SIG-M5 treated with dmso at 0.1 percent for 504 hours (cell line): ENCODE results near the gene NGB.
"Not testable (repeated sequence)": the region's sequence is repeated elsewhere in the genome, so short reads cannot be mapped to it uniquely, and the experiment has no call there.

ENCODE experiments used
- DNase-seq: peaks from one replicate; lab custom pipeline; 2025; ENCODE audit not compliant: unreplicated experiment; lab: John Stamatoyannopoulos, UW

NGB gene

DNA sequence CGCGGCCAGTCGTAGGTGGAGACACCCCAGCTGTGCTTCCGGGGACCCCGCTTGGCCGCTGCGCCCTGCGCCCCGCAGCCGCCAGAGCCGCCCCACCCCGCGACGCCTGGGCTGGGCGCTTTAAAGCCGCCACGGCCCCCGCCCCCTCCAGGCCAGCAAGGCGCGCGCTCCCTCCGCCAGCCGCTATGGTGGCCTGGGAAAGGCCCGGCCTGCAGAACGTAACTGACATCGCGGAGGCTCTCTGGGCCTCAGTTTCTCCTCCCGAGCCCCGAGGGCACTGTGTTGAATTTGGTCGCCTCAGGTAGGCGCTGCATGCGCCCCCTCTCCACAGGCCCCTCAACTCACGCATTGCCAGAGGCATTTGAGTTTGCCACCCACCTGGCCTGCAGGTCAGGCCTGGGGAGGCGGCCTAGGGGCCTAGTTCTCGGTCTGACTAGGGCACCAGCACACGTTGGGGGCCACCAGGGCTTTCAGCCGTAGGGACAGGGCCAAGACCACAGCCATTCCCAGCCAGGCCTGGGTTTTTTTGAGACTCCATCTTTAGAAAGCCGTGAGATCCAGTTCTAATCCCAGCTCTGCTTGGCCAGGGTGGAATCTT lies at the start of gene NGB:
Gene NGB, minus strand, starts transcription at position 94 of the 598 bp plus-strand sequence. CDS start 269 bp downstream, outside the sequence.
- DNase-seq = no peak

DNA sequence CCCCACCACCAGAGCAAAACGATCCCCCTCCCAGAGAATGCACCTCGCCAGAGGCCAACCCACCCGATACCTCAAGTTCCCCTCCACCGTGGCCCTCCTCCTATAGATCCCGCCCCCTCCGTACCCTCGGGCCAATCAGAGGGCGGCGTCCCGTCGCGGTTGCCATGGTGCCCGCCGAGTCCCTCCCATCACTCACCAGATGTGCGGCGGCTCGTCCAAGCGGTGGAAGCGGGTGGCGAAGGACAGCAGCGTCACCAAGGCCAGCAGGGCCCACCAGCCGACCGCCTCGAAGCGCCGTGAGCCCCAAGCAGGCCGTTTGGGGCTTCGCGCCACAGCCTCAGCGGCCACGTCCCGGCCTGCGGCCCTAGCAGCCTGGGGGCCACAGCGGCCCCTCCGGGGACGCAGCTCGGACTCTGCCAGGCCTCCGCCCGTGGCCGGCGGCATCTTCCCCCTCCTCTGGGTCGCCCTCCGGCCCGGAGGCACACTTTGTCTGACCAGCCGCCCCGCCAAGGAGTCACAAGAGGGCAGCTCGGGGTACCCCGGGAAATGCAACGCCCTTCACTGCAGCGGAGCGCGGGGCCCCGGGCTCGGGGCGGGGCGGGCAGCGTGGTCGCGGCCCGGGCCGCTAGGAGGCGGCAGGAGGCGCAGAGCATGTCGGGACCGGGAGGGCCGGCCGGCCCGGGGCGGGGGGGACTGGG lies 49.4 kb upstream of the NGB start, which contains the start of gene POMT2:
Gene POMT2, minus strand, starts transcription at position 646 of the 698 bp plus-strand sequence. Its CDS starts 202 bp downstream, at position 444.
- peak; percentile 82 for DNase-seq

DNA sequence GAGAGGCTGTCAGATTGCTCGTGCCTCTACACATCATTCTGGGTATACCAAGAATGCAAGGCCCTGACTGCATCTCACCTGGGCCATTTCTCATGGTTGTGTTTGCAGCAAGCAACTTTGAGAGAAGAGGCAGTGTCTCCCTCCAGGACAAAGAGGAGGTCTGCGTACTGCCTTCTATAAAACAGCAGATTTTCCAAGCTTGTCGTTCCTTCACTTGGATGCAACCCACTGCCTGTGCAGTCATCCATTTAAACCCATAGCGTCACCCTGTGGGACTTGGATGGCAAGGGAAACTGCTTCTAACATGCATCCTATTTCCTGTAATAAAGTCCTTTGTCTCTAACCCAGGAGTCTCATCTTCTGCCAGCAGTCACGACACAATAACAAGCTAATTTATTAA lies 48.4 kb upstream of the NGB start:
- no peak for DNase-seq

- DNase-seq = not testable (repeated sequence)
These were observed 47.8 kb upstream of the NGB start for GRCh38 chr14:77318756-77319155.

DNA sequence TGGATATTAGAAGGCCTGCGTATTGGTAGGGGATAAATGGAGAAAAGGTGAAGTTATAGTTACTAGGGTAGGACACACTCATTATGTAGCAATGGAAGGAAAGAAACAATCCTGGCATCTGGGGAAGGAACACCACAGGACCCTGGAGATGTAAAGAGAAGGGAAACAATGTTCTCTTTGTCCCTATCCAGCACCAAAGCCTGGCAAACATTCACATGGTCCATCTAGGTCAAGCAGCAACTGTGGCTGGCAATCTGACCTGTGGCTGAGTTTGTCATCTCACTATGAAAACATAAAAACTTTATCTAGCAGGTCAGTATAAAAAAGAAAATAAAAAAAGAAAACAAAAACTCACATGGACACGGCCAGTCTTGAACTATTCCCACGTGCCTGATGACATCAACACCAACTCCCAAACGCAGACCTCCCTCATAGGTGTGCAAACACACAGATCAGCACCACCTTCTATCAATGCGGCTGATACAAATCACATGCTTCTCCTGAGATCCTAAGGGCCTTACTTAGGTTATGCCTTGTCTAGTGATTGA lies 47.1 kb upstream of the NGB start:
- DNase-seq = no peak

GRCh38 chr14:77316872-77317301 lies 45.9 kb upstream of the NGB start:
- no peak for DNase-seq

DNA sequence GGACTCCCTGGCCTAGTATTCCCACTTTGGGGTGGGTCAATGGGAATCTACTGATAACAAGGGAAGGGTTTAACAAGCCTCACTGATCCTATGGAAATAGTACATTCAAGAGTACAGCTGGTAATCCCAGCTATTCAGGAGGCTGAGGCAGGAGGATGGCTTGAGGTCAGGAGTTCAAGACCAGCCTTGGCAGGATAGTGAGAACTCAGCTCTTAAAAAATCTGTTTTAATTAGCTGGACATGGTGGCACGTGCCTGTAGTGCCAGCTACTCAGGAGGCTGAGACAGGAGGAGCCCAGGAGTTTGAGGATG lies 45.1 kb upstream of the NGB start:
- DNase-seq = no peak

DNA sequence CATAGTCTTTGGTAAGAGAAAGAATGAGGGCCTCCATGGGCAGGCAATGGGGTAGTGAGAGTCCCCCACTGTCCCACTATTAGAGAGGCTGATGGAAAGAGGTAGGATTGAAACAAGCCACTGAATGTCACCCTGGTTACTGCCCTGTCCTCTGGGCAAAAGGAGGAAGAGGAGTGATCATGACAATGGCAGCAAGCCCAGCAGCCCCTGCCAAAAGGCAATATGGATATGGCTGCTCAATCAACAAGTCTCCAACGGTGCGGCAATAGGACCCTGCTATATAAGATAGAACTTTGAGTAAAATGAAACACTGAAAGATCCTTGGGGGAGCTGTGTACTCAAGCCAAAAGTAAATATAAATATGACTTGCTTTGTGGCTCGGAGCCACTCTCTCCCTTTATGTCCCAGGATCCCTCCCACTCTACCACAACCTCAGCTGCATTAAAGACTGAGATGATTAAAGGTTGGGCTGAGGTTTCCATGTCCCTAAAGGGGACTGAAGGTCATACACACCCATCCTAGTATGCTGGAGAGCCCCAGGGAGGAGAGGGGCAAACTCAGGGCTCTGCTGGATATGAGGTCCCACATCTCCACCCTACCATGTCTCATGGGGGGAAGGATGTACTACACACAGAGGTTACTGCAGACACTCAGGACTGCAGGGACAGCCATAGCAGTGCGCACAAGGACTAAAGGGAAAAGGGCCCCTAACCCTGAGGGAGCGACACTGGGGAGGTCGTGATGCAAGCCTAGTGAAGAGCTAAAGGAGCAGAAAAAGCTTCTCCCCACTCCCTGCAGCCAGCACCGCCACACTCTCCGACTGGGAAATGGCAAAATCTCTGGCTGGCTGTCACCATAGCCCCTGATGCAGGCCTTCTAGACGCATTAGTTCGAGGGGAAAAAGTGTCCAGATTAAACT lies 43.8 kb upstream of the NGB start:
- no peak for DNase-seq

GRCh38 chr14:77314043-77314442 lies 43.0 kb upstream of the NGB start:
- peak; percentile 25 for DNase-seq

DNA sequence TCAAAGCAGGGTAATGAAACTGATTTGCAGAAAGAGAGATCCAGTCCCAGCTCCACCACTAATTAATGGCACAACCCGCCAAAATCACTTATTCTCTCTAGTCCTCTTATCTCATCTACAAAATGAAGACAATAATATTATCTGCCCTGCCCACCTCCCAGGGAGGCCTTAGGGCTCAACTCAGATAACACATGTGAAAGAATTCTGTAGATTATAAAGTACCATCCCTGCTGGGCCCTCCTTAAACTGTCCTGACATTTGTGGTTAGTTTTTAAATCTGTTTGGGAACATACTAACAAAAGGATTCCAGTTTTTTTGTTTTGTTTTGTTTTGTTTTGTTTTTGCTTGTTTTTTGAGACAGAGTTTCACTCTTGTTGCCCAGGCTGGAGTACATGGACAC lies 42.4 kb upstream of the NGB start:
- DNase-seq = no peak

GRCh38 chr14:77311217-77311616 lies 40.2 kb upstream of the NGB start:
- DNase-seq = peak; percentile 30

- no peak for DNase-seq
These were observed 39.0 kb upstream of the NGB start for GRCh38 chr14:77310026-77310425.

DNA sequence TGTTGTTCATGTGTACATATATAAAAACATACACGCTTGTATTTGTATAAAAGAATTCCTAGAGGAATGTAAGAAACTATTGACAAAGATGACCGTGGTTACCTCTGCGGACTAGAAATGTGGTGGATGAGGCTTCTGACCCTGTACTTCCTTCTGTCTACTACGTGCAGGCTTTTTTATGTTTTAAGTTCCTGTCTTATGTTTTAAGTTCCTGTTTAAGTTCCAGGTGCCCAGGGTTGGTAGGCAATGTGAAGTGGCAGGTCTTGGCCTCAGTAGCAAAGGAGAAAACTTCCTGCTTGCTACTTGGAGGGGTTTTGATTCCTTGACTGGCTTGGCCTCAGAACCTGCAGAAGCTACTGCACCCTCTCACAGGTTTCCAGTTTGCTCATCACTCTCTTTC lies 38.1 kb upstream of the NGB start:
- peak; percentile 10 for DNase-seq

- no peak for DNase-seq
These were observed 36.0 kb upstream of the NGB start for GRCh38 chr14:77306851-77307496.

GRCh38 chr14:77306416-77306815 lies 35.4 kb upstream of the NGB start:
- no peak for DNase-seq

GRCh38 chr14:77305696-77306095 lies 34.7 kb upstream of the NGB start:
- DNase-seq = no peak

GRCh38 chr14:77303417-77304156 lies 32.6 kb upstream of the NGB start:
- DNase-seq = peak; percentile 82

GRCh38 chr14:77302926-77303325 lies 31.9 kb upstream of the NGB start:
- DNase-seq = peak; percentile 24

- peak; percentile 60 for DNase-seq
These were observed 30.1 kb upstream of the NGB start for GRCh38 chr14:77301103-77301502.

DNA sequence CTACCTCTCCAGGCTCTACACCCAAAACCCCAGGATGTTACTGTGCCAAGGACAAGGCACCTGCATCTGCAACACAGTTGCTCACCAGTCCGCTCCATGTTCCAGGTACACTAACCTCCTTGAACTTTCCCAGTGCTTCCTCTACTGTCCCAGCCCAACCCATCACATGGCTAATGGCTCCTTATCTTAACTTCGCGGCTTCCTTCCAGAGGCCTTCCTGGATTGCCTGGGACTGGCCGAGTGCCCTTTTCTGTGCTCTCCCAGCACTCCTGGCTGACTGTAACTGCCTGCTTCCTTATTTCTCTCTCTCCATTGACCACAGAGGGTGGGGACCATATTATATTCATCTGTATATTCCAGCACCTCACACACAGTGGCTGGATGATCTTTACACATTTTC lies 28.8 kb upstream of the NGB start:
- DNase-seq = no peak
